T-helper 2 cell treated with Interferon-gamma antibody and Interleukin-4, amounts not matched to agents 100 ng/mL and 5 ng/mL, for 36 hours (primary cell): Measurements from ENCODE around the gene YBEY. TPM values are rescaled to one million over a fixed set of nuclear protein-coding genes. Genes with fewer than 3 reads are reported as not detected.
"Not testable (repeated sequence)": the region's sequence is repeated elsewhere in the genome, so short reads cannot be mapped to it uniquely, and the experiment has no call there.

ENCODE experiments used
- intact Hi-C: fragments of 100-400 bp; cut with micrococcal nuclease; formaldehyde crosslinking; loops from one replicate; pipeline ENCODE4 v1.15.1; 2023
- total RNA-seq: library from RNA; stranded (reverse); gene quantifications from 2 replicates; pipeline ENCODE4 v1.2.3, GENCODE V29; 2022

The YBEY gene
- total RNA-seq, 1 donor from 2014 or later, result 9.5 TPM

- intact Hi-C loops, result no loop called here
These were observed 13.0 kb downstream of the YBEY start for GRCh38 chr21:46299167-46299566.

DNA sequence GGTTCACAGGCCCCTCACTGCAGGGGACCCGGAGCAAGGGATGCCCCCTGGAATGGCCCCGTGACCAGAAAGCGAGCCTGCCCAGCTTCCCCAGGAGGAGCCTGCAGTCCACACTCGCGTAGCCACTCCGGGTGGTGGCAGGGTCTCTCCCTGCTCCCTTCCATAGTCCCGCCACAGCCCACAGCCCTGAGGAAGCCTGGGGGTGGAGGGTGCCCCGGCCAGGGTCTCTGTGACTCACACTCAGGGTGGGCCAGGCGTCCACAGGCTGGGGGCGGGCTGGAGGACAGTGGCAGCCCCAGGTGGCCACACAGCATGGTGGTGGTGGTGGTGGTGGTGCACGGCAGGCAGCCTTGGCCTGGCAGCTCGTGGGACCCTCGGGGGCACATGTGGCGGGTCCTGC lies 15.6 kb downstream of the YBEY start:
- intact Hi-C loops, result no loop called here

- intact Hi-C loops, result no loop called here
These were observed 18.3 kb downstream of the YBEY start for GRCh38 chr21:46304437-46304836.

DNA sequence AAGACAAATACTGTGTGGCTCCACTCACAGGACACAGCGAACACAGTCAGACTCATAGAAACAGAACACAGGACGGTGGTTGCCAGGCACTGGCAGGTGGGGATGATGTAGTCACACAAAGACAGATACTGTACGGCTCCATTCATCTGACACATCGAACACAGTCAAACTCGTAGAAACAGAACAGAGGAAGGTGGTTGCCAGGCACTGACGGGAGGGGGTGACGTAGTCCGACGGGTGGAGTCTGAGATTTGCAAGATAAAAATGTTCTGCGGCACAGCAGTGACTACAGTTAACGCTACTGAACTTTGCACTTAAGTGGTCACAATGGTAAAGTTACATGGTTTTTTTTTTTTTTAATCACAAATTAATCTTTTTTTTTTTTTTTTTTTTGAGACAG lies 18.8 kb downstream of the YBEY start:
- intact Hi-C loops, result no loop called here

GRCh38 chr21:46307625-46308024 lies 21.5 kb downstream of the YBEY start:
- intact Hi-C loops, result no loop called here

GRCh38 chr21:46308431-46308830 lies 22.3 kb downstream of the YBEY start:
- intact Hi-C loops, result no loop called here

- intact Hi-C loops, result not testable (repeated sequence)
These were observed 24.1 kb downstream of the YBEY start for GRCh38 chr21:46310260-46310659.

- intact Hi-C loops, result no loop called here
These were observed 25.4 kb downstream of the YBEY start for GRCh38 chr21:46311568-46311967.

DNA sequence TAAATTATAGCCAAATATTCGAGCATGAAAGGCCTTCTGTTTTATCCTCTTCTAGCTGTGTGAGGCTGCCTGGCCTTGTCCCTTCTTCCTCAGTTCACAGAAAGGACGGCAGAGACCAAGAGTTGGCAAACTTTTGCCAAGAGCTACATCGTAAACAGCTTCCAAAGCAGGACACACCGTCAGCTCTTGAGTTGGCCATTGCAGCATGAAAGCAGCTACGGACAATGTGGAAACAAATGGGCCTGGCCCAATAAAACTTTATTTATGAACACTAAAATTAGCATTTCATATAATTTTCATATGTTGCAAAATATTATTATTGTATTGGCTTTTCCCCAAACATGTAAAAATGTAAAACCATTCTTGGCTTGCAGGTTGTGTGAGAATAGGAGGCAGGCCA lies 26.8 kb downstream of the YBEY start:
- intact Hi-C loops, result no loop called here

DNA sequence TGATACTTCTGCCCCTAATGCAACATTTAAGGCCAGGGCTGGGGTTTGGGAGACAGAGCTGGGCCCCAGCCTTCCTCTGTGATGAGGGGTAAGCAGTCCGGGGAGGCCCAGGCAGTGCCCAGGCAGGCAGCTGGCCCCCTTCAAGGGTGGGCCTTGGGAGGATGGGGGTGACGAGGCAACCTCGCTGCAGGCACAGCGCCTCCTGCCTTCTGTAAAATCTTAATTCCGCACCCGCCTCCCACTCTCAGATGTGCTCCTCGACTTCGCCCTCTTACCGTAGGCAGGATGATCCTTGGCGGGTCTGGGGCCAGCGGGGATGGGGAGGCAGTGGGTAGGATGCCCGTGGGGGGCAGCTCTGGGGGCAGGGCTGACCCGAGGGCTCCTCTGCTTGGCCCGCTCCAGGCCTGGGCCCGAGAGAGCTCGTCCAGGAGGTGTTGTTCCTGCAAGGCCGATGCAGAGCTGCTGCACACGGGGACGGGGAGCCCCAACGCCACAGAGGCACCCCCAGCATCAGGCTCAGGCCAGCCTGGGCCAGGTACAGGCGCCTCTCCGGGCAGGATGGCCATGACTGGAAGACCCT lies 28.4 kb downstream of the YBEY start:
- intact Hi-C loops, result no loop called here

GRCh38 chr21:46316708-46317324 lies 30.7 kb downstream of the YBEY start:
- intact Hi-C loops, result no loop called here

- intact Hi-C loops, result no loop called here
These were observed 31.7 kb downstream of the YBEY start for GRCh38 chr21:46317710-46318463.

GRCh38 chr21:46318464-46318845 lies 32.3 kb downstream of the YBEY start:
- intact Hi-C loops, result no loop called here

GRCh38 chr21:46319186-46319585 lies 33.0 kb downstream of the YBEY start:
- intact Hi-C loops, result no loop called here

GRCh38 chr21:46320331-46320801 lies 34.2 kb downstream of the YBEY start:
- intact Hi-C loops, result loop anchor here (5.0 kb wide), 2 partner anchors 133 to 678 kb away; partner anchors contain the start of gene PCBP3

DNA sequence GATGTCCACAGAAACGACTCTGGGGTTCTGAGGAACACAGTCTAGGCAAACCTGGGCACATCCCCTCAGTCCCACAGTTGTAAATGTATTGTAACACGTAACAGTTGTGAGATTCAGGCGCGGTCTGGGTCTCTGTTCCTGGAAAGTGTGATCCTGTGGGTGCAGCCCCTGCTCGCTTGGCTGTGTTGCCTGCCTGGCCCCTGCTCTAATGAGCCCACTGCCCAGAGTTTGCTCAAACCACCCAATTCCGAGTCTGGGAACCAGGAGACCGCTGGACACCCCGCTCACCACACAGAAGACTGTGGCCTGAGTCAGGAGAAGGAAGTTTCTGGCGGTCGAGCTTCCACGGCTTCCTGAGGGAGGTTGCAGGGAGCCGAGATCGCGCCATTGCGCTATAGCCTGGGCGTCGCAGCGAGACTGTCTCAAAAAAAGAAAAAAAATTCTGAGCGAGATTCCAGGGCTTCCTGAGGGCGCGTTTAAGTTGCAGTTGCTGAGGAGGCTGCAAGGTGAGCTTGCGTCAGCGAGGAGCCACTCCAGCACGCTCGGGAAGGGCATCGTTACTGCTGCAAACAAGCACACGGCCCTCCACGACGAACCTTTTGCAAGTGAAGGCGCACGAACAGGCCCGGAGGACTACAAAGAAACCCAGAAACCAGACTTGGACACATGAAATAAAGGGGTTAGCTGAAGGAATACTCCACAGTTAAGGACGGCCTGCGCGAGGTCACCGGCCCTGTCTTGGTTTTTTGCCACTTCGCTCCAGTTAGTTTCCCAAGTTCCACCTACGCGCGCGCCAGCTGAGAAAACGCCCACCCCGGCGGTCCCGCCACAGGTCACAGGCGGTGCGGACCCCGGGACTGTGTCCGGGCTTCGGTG lies 36.4 kb downstream of the YBEY start:
- intact Hi-C loops, result loop anchor here (5.0 kb wide), 2 partner anchors 135 to 680 kb away; partner anchors contain the start of gene PCBP3

- intact Hi-C loops, result loop anchor here (5.0 kb wide), 2 partner anchors 136 to 681 kb away; partner anchors contain the start of gene PCBP3
These were observed 37.1 kb downstream of the YBEY start for GRCh38 chr21:46323227-46323709.

GRCh38 chr21:46323710-46324389 lies 37.7 kb downstream of the YBEY start, which contains the start of the genes C21orf58 and PCNT:
Gene C21orf58 (minus strand): TSS chr21:46323870. CDS start chr21:46322738, 1,132 bp downstream.
Gene PCNT (plus strand): TSS chr21:46324156. CDS start chr21:46324229, 73 bp downstream.
- intact Hi-C loops, result loop anchor here (1.0 to 5.0 kb wide), 5 partner anchors 37 to 682 kb away; partner anchors contain the start of genes DIP2A, PCBP3 and YBEY

DNA sequence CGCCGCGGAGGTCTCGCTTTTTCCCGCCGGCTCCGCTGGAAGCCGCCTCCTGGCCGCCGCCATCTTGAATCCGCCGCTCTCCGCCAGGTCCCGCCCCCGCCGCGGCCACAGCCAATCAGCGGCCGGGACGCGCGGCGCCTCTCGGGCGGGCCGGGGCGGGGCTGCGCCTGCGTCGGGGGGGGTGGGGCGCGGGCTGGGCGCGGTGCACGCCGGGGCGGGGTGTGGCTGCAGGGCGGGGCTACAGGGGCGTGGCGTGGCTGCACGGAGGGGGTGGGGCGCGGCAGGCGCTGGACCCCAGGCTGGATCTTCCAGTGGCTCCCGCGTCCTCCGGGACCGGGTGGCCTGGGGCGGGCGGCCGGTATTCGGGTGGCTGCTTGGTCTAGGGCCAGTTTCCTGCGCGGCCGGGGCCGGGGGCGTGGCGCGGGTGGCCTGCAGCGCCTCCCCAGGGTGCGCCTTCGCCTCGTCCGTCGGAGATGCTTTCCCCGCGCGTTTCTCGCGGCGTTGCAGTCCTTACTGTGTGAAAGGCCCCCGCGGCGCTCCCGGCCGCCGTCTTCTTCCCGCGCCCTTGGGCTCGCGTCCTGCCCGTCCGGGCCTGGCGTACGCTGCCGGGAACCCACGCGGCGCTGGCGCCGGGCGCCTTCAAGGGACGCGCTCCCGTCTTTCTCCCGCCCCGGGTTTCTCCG lies 38.4 kb downstream of the YBEY start:
- intact Hi-C loops, result loop anchor here (1.0 to 5.0 kb wide), 5 partner anchors 38 to 682 kb away; partner anchors contain the start of genes DIP2A, PCBP3 and YBEY
